Measurements from ENCODE around the gene ZNF700. TPM values are rescaled to one million over a fixed set of nuclear protein-coding genes. Genes with fewer than 3 reads are reported as not detected.
"Not testable (repeated sequence)": the region's sequence is repeated elsewhere in the genome, so short reads cannot be mapped to it uniquely, and the experiment has no call there.

Gene ZNF700
- total and polyA plus RNA-seq, 2 experiments from 2014 or later, result 3.3 to 10.3 TPM

GRCh38 chr19:11905928-11906327 is 19.0 kb upstream of the ZNF700 start:
- no peaks in the 10 kb centered on the region for H3K27me3 ChIP-seq
- no peak for DNase-seq (ENCODE audit: low read depth in 1 of 2, low spot score in 1 of 2)
- H3K4me3 ChIP-seq, result no peak overlapping the region
- H3K27ac ChIP-seq, result no peak overlapping the region
- no peaks in the 10 kb centered on the region for H3K4me1 ChIP-seq (ENCODE audit: low read depth)
- peaks cover 22% of the 10 kb centered on the region for H3K36me3 ChIP-seq
- no peak for TF ChIP-seq CTCF (IDR thresholded peaks at IDR 0.05; ENCODE audit: low read depth, low read length)
- peaks cover 14% of the 10 kb centered on the region for H3K9me3 ChIP-seq (ENCODE audit: low read depth)

- not testable (repeated sequence) for H3K9me3 ChIP-seq (ENCODE audit: low read depth); H3K4me3 ChIP-seq
These were observed 13.0 kb upstream of the ZNF700 start for GRCh38 chr19:11911937-11912336.

GRCh38 chr19:11914417-11915051 is 10.4 kb upstream of the ZNF700 start:
- not testable (repeated sequence) for H3K27me3 ChIP-seq; H3K27ac ChIP-seq; H3K9me3 ChIP-seq (ENCODE audit: low read depth); DNase-seq (ENCODE audit: low read depth in 1 of 2, low spot score in 1 of 2); H3K36me3 ChIP-seq; H3K4me1 ChIP-seq (ENCODE audit: low read depth); H3K4me3 ChIP-seq

More at GRCh38 chr19:11911937-11912336, 13.0 kb upstream of the ZNF700 start:
- not testable (repeated sequence) for H3K4me1 ChIP-seq (ENCODE audit: low read depth); DNase-seq (ENCODE audit: low read depth in 1 of 2, low spot score in 1 of 2); H3K27ac ChIP-seq; H3K36me3 ChIP-seq; H3K27me3 ChIP-seq

- TF ChIP-seq CTCF (IDR thresholded peaks at IDR 0.05; ENCODE audit: low read depth, low read length), result no peak
- H3K36me3 ChIP-seq, result no peaks in the 10 kb centered on the region
- peaks cover 17% of the 10 kb centered on the region for H3K4me1 ChIP-seq (ENCODE audit: low read depth)
- H3K4me3 ChIP-seq, result no peak overlapping the region
- peak overlapping the region; percentile 58 for H3K27ac ChIP-seq
- H3K27me3 ChIP-seq, result no peaks in the 10 kb centered on the region
- peak; percentile 59 to 74 for DNase-seq (ENCODE audit: low read depth in 1 of 2, low spot score in 1 of 2)
- no peaks in the 10 kb centered on the region for H3K9me3 ChIP-seq (ENCODE audit: low read depth)
These were observed 2.9 kb upstream of the ZNF700 start for GRCh38 chr19:11921852-11922495.

- not testable (repeated sequence) for H3K27me3 ChIP-seq; DNase-seq (ENCODE audit: low read depth in 1 of 2, low spot score in 1 of 2); H3K36me3 ChIP-seq; H3K9me3 ChIP-seq (ENCODE audit: low read depth)
- Histone ChIP-seq H3K4me1 (ENCODE audit: low read depth) (peaks cover 17% of the 10 kb centered on the region), H3K27ac (peak overlapping the region; percentile 88), H3K4me3 (peak overlapping the region; percentile 94)
These were observed 812 bp downstream of the ZNF700 start for GRCh38 chr19:11925651-11926187.

- peaks cover 8% of the 10 kb centered on the region for H3K4me1 ChIP-seq (ENCODE audit: low read depth)
- no peaks in the 10 kb centered on the region for H3K36me3 ChIP-seq
- no peak for TF ChIP-seq CTCF (IDR thresholded peaks at IDR 0.05; ENCODE audit: low read depth, low read length)
- DNase-seq (ENCODE audit: low read depth in 1 of 2, low spot score in 1 of 2), result no peak
- no peaks in the 10 kb centered on the region for H3K9me3 ChIP-seq (ENCODE audit: low read depth)
- H3K4me3 ChIP-seq, result no peak overlapping the region
- H3K27me3 ChIP-seq, result no peaks in the 10 kb centered on the region
- H3K27ac ChIP-seq, result no peak overlapping the region
These were observed 2.3 kb downstream of the ZNF700 start for GRCh38 chr19:11927227-11927626.

- no peak for DNase-seq (ENCODE audit: low read depth in 1 of 2, low spot score in 1 of 2)
- H3K36me3 ChIP-seq, result no peaks in the 10 kb centered on the region
- H3K27ac ChIP-seq, result no peak overlapping the region
- H3K4me3 ChIP-seq, result no peak overlapping the region
- no peaks in the 10 kb centered on the region for H3K27me3 ChIP-seq
- H3K9me3 ChIP-seq (ENCODE audit: low read depth), result no peaks in the 10 kb centered on the region
- H3K4me1 ChIP-seq (ENCODE audit: low read depth), result peaks cover under 1% of the 10 kb centered on the region
- no peak for TF ChIP-seq CTCF (IDR thresholded peaks at IDR 0.05; ENCODE audit: low read depth, low read length)
These were observed 6.1 kb downstream of the ZNF700 start for GRCh38 chr19:11931051-11931450.
